H1 (cell line): Measurements from ENCODE around the gene AP1M1. TPM values are rescaled to one million over a fixed set of nuclear protein-coding genes. Genes with fewer than 3 reads are reported as not detected.

Source experiments
- ASH2L ChIP-seq: fragments of 200-600, 300-600 bp; sonication (generic); IDR thresholded peaks from one replicate; pipeline ENCODE4 v1.7.1; 2017; ENCODE audit warnings: low read length
- EZH2 ChIP-seq: fragments of 200-600 bp; sonication (generic); IDR thresholded peaks from 2 replicates; pipeline ENCODE4 v1.7.1; 2012; ENCODE audit warnings: low read depth, mild to moderate bottlenecking, moderate library complexity, low read length, inconsistent platforms; ENCODE audit not compliant: severe bottlenecking
- NRF1 ChIP-seq: IDR thresholded peaks from 2 replicates; pipeline ENCODE4 v1.6.1; 2011; ENCODE audit warnings: mild to moderate bottlenecking, low read depth, low read length, improper control_type of control experiment
- RBBP5 ChIP-seq: IDR thresholded peaks from 2 replicates; pipeline ENCODE4 v1.7.1; 2012; ENCODE audit warnings: low read depth, mild to moderate bottlenecking, inconsistent platforms, low read length, moderate library complexity, borderline replicate concordance
- polyA plus RNA-seq, 7 experiments: library from polyadenylated mRNA; depleted of rRNA in 3 of 7; stranded (reverse) in 5 of 7; unstranded in 2 of 7; fragments of >200 nt in 5 of 7; fragments of 200-250 nt in 2 of 7; gene quantifications; 1 replicate in 5 of 7; 2 replicates in 1 of 7; 4 replicates in 1 of 7; pipeline versions ENCODE4 v1.2.1 to v1.2.3, GENCODE V29; 2011 to 2013; ENCODE audit warnings: missing spikeins in 2 of 7, mixed read lengths in 2 of 7
- total RNA-seq: library from RNA; stranded (reverse); fragmentation: NEBNext Ultra II Directional; extraction: Animal tissue kit (Norgen Biotek cat#: 25700); gene quantifications from 2 replicates; pipeline ENCODE4 v1.2.1, GENCODE V29; 2021
- TF ChIP-seq, protein P1 (sequence below): IDR thresholded peaks from 2 replicates; pipeline ENCODE4 v1.6.1; 2012; ENCODE audit warnings: inconsistent platforms
- TF ChIP-seq, protein P2 (sequence below): fragments of 300-600 bp; sonication (generic); IDR thresholded peaks from 2 replicates; pipeline ENCODE4 v1.7.1; 2012; ENCODE audit warnings: low read length, moderate library complexity, mild to moderate bottlenecking, inconsistent platforms; ENCODE audit not compliant: insufficient replicate concordance

AP1M1 gene
- total and polyA plus RNA-seq, 2 of the 8 experiments (the other 6 are each of a cell fraction or from before 2014, with no cell fraction given) = 30.9 to 37.5 TPM

- TF ChIP-seq, protein P1, sequence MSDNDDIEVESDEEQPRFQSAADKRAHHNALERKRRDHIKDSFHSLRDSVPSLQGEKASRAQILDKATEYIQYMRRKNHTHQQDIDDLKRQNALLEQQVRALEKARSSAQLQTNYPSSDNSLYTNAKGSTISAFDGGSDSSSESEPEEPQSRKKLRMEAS = no peak
- TF ChIP-seq ASH2L = no peak
- TF ChIP-seq RBBP5 = no peak
- TF ChIP-seq NRF1 = no peak
- TF ChIP-seq EZH2 = no peak
- TF ChIP-seq, protein P2, sequence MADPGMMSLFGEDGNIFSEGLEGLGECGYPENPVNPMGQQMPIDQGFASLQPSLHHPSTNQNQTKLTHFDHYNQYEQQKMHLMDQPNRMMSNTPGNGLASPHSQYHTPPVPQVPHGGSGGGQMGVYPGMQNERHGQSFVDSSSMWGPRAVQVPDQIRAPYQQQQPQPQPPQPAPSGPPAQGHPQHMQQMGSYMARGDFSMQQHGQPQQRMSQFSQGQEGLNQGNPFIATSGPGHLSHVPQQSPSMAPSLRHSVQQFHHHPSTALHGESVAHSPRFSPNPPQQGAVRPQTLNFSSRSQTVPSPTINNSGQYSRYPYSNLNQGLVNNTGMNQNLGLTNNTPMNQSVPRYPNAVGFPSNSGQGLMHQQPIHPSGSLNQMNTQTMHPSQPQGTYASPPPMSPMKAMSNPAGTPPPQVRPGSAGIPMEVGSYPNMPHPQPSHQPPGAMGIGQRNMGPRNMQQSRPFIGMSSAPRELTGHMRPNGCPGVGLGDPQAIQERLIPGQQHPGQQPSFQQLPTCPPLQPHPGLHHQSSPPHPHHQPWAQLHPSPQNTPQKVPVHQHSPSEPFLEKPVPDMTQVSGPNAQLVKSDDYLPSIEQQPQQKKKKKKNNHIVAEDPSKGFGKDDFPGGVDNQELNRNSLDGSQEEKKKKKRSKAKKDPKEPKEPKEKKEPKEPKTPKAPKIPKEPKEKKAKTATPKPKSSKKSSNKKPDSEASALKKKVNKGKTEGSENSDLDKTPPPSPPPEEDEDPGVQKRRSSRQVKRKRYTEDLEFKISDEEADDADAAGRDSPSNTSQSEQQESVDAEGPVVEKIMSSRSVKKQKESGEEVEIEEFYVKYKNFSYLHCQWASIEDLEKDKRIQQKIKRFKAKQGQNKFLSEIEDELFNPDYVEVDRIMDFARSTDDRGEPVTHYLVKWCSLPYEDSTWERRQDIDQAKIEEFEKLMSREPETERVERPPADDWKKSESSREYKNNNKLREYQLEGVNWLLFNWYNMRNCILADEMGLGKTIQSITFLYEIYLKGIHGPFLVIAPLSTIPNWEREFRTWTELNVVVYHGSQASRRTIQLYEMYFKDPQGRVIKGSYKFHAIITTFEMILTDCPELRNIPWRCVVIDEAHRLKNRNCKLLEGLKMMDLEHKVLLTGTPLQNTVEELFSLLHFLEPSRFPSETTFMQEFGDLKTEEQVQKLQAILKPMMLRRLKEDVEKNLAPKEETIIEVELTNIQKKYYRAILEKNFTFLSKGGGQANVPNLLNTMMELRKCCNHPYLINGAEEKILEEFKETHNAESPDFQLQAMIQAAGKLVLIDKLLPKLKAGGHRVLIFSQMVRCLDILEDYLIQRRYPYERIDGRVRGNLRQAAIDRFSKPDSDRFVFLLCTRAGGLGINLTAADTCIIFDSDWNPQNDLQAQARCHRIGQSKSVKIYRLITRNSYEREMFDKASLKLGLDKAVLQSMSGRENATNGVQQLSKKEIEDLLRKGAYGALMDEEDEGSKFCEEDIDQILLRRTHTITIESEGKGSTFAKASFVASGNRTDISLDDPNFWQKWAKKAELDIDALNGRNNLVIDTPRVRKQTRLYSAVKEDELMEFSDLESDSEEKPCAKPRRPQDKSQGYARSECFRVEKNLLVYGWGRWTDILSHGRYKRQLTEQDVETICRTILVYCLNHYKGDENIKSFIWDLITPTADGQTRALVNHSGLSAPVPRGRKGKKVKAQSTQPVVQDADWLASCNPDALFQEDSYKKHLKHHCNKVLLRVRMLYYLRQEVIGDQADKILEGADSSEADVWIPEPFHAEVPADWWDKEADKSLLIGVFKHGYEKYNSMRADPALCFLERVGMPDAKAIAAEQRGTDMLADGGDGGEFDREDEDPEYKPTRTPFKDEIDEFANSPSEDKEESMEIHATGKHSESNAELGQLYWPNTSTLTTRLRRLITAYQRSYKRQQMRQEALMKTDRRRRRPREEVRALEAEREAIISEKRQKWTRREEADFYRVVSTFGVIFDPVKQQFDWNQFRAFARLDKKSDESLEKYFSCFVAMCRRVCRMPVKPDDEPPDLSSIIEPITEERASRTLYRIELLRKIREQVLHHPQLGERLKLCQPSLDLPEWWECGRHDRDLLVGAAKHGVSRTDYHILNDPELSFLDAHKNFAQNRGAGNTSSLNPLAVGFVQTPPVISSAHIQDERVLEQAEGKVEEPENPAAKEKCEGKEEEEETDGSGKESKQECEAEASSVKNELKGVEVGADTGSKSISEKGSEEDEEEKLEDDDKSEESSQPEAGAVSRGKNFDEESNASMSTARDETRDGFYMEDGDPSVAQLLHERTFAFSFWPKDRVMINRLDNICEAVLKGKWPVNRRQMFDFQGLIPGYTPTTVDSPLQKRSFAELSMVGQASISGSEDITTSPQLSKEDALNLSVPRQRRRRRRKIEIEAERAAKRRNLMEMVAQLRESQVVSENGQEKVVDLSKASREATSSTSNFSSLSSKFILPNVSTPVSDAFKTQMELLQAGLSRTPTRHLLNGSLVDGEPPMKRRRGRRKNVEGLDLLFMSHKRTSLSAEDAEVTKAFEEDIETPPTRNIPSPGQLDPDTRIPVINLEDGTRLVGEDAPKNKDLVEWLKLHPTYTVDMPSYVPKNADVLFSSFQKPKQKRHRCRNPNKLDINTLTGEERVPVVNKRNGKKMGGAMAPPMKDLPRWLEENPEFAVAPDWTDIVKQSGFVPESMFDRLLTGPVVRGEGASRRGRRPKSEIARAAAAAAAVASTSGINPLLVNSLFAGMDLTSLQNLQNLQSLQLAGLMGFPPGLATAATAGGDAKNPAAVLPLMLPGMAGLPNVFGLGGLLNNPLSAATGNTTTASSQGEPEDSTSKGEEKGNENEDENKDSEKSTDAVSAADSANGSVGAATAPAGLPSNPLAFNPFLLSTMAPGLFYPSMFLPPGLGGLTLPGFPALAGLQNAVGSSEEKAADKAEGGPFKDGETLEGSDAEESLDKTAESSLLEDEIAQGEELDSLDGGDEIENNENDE = no peak
- TF ChIP-seq, all 59 proteins: peak for 0
These were observed 86.8 kb downstream of the AP1M1 start (continued) for GRCh38 chr19:16284505-16284904.
